IMR-90 (cell line): ENCODE results near the gene CYGB. TPM values are rescaled to one million over a fixed set of nuclear protein-coding genes. Genes with fewer than 3 reads are reported as not detected.

ENCODE experiments used
- ATAC-seq: fragments of 200-7000 bp; cut with Tn5 transposase; 2 replicates; pipeline ENCODE4 v1.9.1; 2020; ENCODE audit warnings: low read depth, mild to moderate bottlenecking, moderate library complexity
- BruUV-seq: library from RNA; stranded (reverse); fragments of 400-500 nt; replicated peaks from 2 replicates; lab custom pipeline; 2021; lab: Mats Ljungman, UMichigan
- CTCF ChIA-PET: fragments of 300-600 bp; formaldehyde crosslinking; extraction: SDS; loops from one replicate; lab custom pipeline; 2021; ENCODE audit warnings: antibody characterized with exemption; lab: Yijun Ruan, JAX
- POLR2A ChIA-PET: fragments of 300-600 bp; sonication (Branson Sonifier 250); formaldehyde crosslinking; loops from one replicate; lab custom pipeline; 2022; ENCODE audit warnings: antibody characterized with exemption; ENCODE audit not compliant: unreplicated experiment; lab: Charles Lee
- DNase-seq: peaks from one replicate; pipeline ENCODE4 v3.0.0; 2013
- H2AFZ ChIP-seq: replicated peaks from 2 replicates; pipeline ENCODE3; 2013; ENCODE audit warnings: low read length, mild to moderate bottlenecking; ENCODE audit not compliant: poor library complexity
- H2AK5ac ChIP-seq: 2 replicates; pipeline ENCODE4 v1.6.1; 2013; ENCODE audit warnings: low read depth, low read length, inconsistent platforms
- H2AK9ac ChIP-seq: replicated peaks from 2 replicates; pipeline ENCODE3; 2013; ENCODE audit warnings: mild to moderate bottlenecking, low read depth, low read length, moderate library complexity; ENCODE audit not compliant: poor library complexity
- H2BK120ac ChIP-seq: 2 replicates; pipeline ENCODE4 v1.6.1; 2013; ENCODE audit warnings: low read depth, low read length, inconsistent platforms
- H2BK15ac ChIP-seq: 3 replicates; pipeline ENCODE4 v1.6.1; 2013; ENCODE audit warnings: low read depth, low read length, inconsistent platforms
- H2BK20ac ChIP-seq: 2 replicates; pipeline ENCODE4 v1.6.1; 2013; ENCODE audit warnings: low read depth, mild to moderate bottlenecking, inconsistent platforms, low read length, moderate library complexity
- H2BK5ac ChIP-seq: 2 replicates; pipeline ENCODE4 v1.6.1; 2013; ENCODE audit warnings: mild to moderate bottlenecking, low read depth, low read length, inconsistent platforms; ENCODE audit not compliant: poor library complexity, severe bottlenecking
- H3K14ac ChIP-seq: replicated peaks from 2 replicates; pipeline ENCODE4 v1.6.1; 2013; ENCODE audit warnings: low read depth, low read length, inconsistent platforms
- H3K18ac ChIP-seq: 2 replicates; pipeline ENCODE4 v1.6.1; 2013; ENCODE audit warnings: low read depth, low read length, control low read depth
- H3K23ac ChIP-seq: 2 replicates; pipeline ENCODE4 v1.6.1; 2013; ENCODE audit warnings: low read depth, low read length, inconsistent platforms
- H3K27ac ChIP-seq: 2 replicates; pipeline ENCODE4 v1.5.1; 2013; ENCODE audit warnings: mild to moderate bottlenecking, control low read depth, low read length; ENCODE audit not compliant: insufficient read depth
- H3K27me3 ChIP-seq: 2 replicates; pipeline ENCODE4 v1.6.1; 2013; ENCODE audit warnings: low read length; ENCODE audit not compliant: control insufficient read depth, insufficient read depth
- H3K36me3 ChIP-seq: 2 replicates; pipeline ENCODE4 v1.6.1; 2013; ENCODE audit warnings: low read length, mixed read lengths; ENCODE audit not compliant: control insufficient read depth, insufficient read depth
- H3K4ac ChIP-seq: 2 replicates; pipeline ENCODE4 v1.6.1; 2013; ENCODE audit warnings: low read depth, low read length, inconsistent platforms
- H3K4me1 ChIP-seq: 2 replicates; pipeline ENCODE4 v1.6.1; 2013; ENCODE audit warnings: low read length, mixed read lengths; ENCODE audit not compliant: control insufficient read depth, insufficient read depth
- H3K4me2 ChIP-seq: 2 replicates; pipeline ENCODE4 v1.6.1; 2013; ENCODE audit warnings: low read depth, mild to moderate bottlenecking, control low read depth, low read length, moderate library complexity
- H3K4me3 ChIP-seq: 2 replicates; pipeline ENCODE4 v1.5.1; 2013; ENCODE audit warnings: low read depth, mild to moderate bottlenecking, control low read depth, low read length, moderate library complexity; ENCODE audit not compliant: insufficient read depth
- H3K56ac ChIP-seq: 2 replicates; pipeline ENCODE4 v1.6.1; 2013; ENCODE audit warnings: low read length, inconsistent platforms; ENCODE audit not compliant: insufficient read depth; ENCODE audit errors: extremely low read depth
- H3K79me1 ChIP-seq, 2 experiments: 2 replicates each; pipeline ENCODE4 v1.6.1; 2013; ENCODE audit warnings: low read length in 2 of 2, inconsistent platforms in 1 of 2, low read depth in 1 of 2
- H3K9ac ChIP-seq: 2 replicates; pipeline ENCODE4 v1.6.1; 2013; ENCODE audit warnings: low read depth, low read length, control low read depth
- H3K9me1 ChIP-seq: 2 replicates; pipeline ENCODE4 v1.6.1; 2013; ENCODE audit warnings: low read length, inconsistent platforms; ENCODE audit not compliant: insufficient read depth
- H3K9me3 ChIP-seq: 2 replicates; pipeline ENCODE4 v1.6.1; 2013; ENCODE audit warnings: low read length; ENCODE audit not compliant: control insufficient read depth, insufficient read depth
- H4K20me1 ChIP-seq: 2 replicates; pipeline ENCODE4 v1.6.1; 2013; ENCODE audit warnings: low read length, inconsistent platforms; ENCODE audit not compliant: insufficient read depth
- H4K5ac ChIP-seq: 2 replicates; pipeline ENCODE4 v1.6.1; 2013; ENCODE audit warnings: mild to moderate bottlenecking, low read depth, low read length, control low read depth
- H4K8ac ChIP-seq, 2 experiments: 2 replicates each; pipeline ENCODE4 v1.6.1; 2013; ENCODE audit warnings: low read depth in 2 of 2, low read length in 2 of 2, control low read depth in 1 of 2, inconsistent platforms in 1 of 2
- H4K91ac ChIP-seq: 2 replicates; pipeline ENCODE4 v1.6.1; 2013; ENCODE audit warnings: low read depth, low read length, inconsistent platforms; ENCODE audit not compliant: insufficient read depth
- MAFK ChIP-seq: IDR thresholded peaks from 2 replicates; pipeline ENCODE4 v1.6.1; 2012; ENCODE audit warnings: low read depth, low read length, improper control_type of control experiment
- MAZ ChIP-seq: IDR thresholded peaks from 2 replicates; pipeline ENCODE4 v1.6.1; 2012; ENCODE audit warnings: low read depth, mild to moderate bottlenecking, low read length, improper control_type of control experiment, moderate library complexity, borderline replicate concordance
- MXI1 ChIP-seq: IDR thresholded peaks from 2 replicates; pipeline ENCODE4 v1.6.1; 2012; ENCODE audit warnings: low read depth, mild to moderate bottlenecking, low read length, moderate library complexity, borderline replicate concordance
- RFX5 ChIP-seq: IDR thresholded peaks from 2 replicates; pipeline ENCODE4 v1.8.0; 2012; ENCODE audit warnings: low read depth, mild to moderate bottlenecking, low read length, moderate library complexity
- SMC3 ChIP-seq: fragments of 150-350 bp; IDR thresholded peaks from 2 replicates; pipeline ENCODE4 v1.6.1; 2016; ENCODE audit warnings: low read depth, mild to moderate bottlenecking, antibody characterized with exemption, low read length, moderate library complexity
- WGBS, 2 experiments: methylation state at CpG; one replicate each; pipeline versions ENCODE4 v1.1.5 to v1.1.7; 2013; ENCODE audit warnings: missing lambda C conversion rate in 2 of 2; ENCODE audit not compliant: insufficient read length in 1 of 2; ENCODE audit errors: extremely low coverage in 2 of 2; 5-methylcytosine and 5-hydroxymethylcytosine counted together
- dilution Hi-C: fragments of 300-500 bp; cut with HindIII; formaldehyde crosslinking; loops from one replicate; pipeline ENCODE4 v1.14.3; 2018; ENCODE audit warnings: low sequenced_read_pairs; ENCODE audit not compliant: unreplicated experiment
- in situ Hi-C: fragments of 300-500 bp; cut with MboI; formaldehyde crosslinking; loops from 3 replicates; pipeline ENCODE4 v1.14.3; 2019; ENCODE audit warnings: low sequenced_read_pairs, inconsistent platforms, mixed read lengths
- intact Hi-C: fragments of 100-400 bp; cut with micrococcal nuclease; formaldehyde crosslinking; loops from 2 replicates; pipeline ENCODE4 v1.10.0; 2022
- polyA plus RNA-seq, 3 experiments: library from polyadenylated mRNA; depleted of rRNA; stranded (reverse); fragments of >200 nt; gene quantifications; 2 replicates each; pipeline ENCODE4 v1.2.3, GENCODE V29; 2012; ENCODE audit warnings: low replicate concordance in 1 of 3
- total RNA-seq: library from RNA; depleted of rRNA; stranded (reverse); fragments of >200 nt; gene quantifications from 2 replicates; pipeline ENCODE4 v1.2.3, GENCODE V29; 2012
- TF ChIP-seq, protein P1 (sequence below): fragments of 150-350 bp; IDR thresholded peaks from 2 replicates; pipeline ENCODE4 v1.6.1; 2017; ENCODE audit warnings: mild to moderate bottlenecking, antibody characterized with exemption, low read length, low read depth
- TF ChIP-seq, protein P2 (sequence below): fragments of 150-350 bp; IDR thresholded peaks from 2 replicates; pipeline ENCODE4 v1.6.1; 2016; ENCODE audit warnings: low read depth, mild to moderate bottlenecking, low read length, moderate library complexity, borderline replicate concordance

Gene CYGB
- total and polyA plus RNA-seq, 2 of the 4 experiments (the other 2 are of a cell fraction): 1.3 to 2.9 TPM

DNA sequence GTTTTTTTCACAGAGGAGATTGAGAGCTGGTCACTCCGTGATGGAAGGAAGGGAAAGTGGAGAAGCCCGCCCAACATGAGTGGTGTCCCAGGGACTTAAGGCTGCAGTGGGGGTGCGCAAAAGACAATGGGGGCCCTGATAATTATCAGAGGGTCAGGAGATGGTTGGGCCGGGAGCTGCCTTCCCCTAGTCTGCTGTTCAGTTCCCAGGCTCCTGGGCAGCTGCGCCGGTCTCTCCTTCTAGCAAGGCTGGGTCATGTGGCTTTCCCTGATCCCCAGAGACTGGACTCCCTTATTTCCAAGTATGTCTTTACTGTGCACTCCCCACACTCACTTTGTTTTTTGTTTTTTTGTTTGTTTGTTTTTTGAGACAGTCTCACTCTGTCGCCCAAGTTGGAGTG, 16.2 kb downstream of the CYGB start:
- Histone ChIP-seq H4K5ac (no peak overlapping the region), H3K4me1 (peaks cover 13% of the 10 kb centered on the region), H3K79me1 (no peaks in the 10 kb centered on the region), H4K20me1 (no peaks in the 10 kb centered on the region), H2BK15ac (no peak overlapping the region), H3K9me3 (no peaks in the 10 kb centered on the region), H2BK5ac (no peak overlapping the region), H3K9ac (no peak overlapping the region), H3K9me1 (peaks cover 3% of the 10 kb centered on the region; the same call in 1 of the 2 replicates), H4K91ac (no peak overlapping the region), H3K4ac (no peak overlapping the region), H3K4me2 (no peak overlapping the region), H3K4me3 (no peak overlapping the region), H2AFZ (no peak overlapping the region), H2BK120ac (no peak overlapping the region), H3K23ac (no peak overlapping the region), H3K36me3 (no peaks in the 10 kb centered on the region), H2AK5ac (no peak overlapping the region), H3K18ac (no peak overlapping the region), H4K8ac (no peak overlapping the region), H3K27ac (no peak overlapping the region), H3K27me3 (no peaks in the 10 kb centered on the region), H2BK20ac (no peak overlapping the region), H3K14ac (no peak overlapping the region), H3K56ac (no peak overlapping the region), H2AK9ac (no peak overlapping the region)
- ChIA-PET POLR2A (no interaction called here), CTCF (interaction anchor here (1.1 to 1.3 kb wide), 2 partner anchors 26 to 27 kb away, joined by 3 to 4 read pairs; no protein-coding TSS in a partner anchor)
- TF ChIP-seq, protein P1, sequence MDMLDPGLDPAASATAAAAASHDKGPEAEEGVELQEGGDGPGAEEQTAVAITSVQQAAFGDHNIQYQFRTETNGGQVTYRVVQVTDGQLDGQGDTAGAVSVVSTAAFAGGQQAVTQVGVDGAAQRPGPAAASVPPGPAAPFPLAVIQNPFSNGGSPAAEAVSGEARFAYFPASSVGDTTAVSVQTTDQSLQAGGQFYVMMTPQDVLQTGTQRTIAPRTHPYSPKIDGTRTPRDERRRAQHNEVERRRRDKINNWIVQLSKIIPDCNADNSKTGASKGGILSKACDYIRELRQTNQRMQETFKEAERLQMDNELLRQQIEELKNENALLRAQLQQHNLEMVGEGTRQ: no peak
- TF ChIP-seq, protein P2, sequence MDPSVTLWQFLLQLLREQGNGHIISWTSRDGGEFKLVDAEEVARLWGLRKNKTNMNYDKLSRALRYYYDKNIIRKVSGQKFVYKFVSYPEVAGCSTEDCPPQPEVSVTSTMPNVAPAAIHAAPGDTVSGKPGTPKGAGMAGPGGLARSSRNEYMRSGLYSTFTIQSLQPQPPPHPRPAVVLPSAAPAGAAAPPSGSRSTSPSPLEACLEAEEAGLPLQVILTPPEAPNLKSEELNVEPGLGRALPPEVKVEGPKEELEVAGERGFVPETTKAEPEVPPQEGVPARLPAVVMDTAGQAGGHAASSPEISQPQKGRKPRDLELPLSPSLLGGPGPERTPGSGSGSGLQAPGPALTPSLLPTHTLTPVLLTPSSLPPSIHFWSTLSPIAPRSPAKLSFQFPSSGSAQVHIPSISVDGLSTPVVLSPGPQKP: no peak
- TF ChIP-seq SMC3: no peak
- no peak for TF ChIP-seq MAFK
- TF ChIP-seq RFX5: no peak
- no peak for TF ChIP-seq MXI1
- no peak for TF ChIP-seq MAZ
- intact Hi-C loops (no loop called here), in situ Hi-C loops (loop anchor here (5.0 kb wide), 1 partner anchor 101 kb away; no protein-coding TSS in a partner anchor), dilution Hi-C loops (no loop called here)
- ATAC-seq (no peak), DNase-seq (no peak)
- BruUV-seq: no TSS peak
- WGBS, 2 experiments: 100% methylated on average over 4 of the region's 7 CpGs; no CpG with 5 or more reads in 1 of the 2 experiments
